GM12878 (cell line): ENCODE results near the gene HECTD4. TPM values are rescaled to one million over a fixed set of nuclear protein-coding genes. Genes with fewer than 3 reads are reported as not detected.
A peak's percentile ranks its signal among the peaks of the same experiment; 100 is the strongest.

ENCODE experiments used
- ATAC-seq: fragments of 200-7000 bp; cut with Tn5 transposase; 3 replicates; pipeline ENCODE4 v1.9.1; 2020; ENCODE audit warnings: mild to moderate bottlenecking, moderate library complexity
- BruUV-seq: library from RNA; stranded (reverse); fragments of 400-500 nt; replicated peaks from 2 replicates; lab custom pipeline; 2021; lab: Mats Ljungman, UMichigan
- CTCF ChIA-PET: fragments of 300-600 bp; sonication (Branson Sonifier 250); formaldehyde crosslinking; extraction: SDS; loops from one replicate; lab custom pipeline; 2021; ENCODE audit warnings: inconsistent platforms; lab: Yijun Ruan, JAX
- POLR2A ChIA-PET: fragments of 350-600 bp; formaldehyde crosslinking; extraction: SDS; loops from one replicate; lab custom pipeline; 2021; ENCODE audit warnings: inconsistent platforms; lab: Charles Lee
- RAD21 ChIA-PET: fragments of 300-600 bp; sonication (Branson Sonifier 250); formaldehyde crosslinking; loops from one replicate; lab custom pipeline; 2023; ENCODE audit warnings: antibody characterized with exemption; ENCODE audit not compliant: unreplicated experiment; lab: Charles Lee
- SMC1A ChIA-PET: fragments of 300-600 bp; sonication (Branson Sonifier 250); formaldehyde crosslinking; loops from one replicate; lab custom pipeline; 2023; ENCODE audit not compliant: unreplicated experiment, uncharacterized antibody; lab: Charles Lee
- DNase-seq: peaks from one replicate; pipeline ENCODE4 v3.0.0-alpha.2; 2011; ENCODE audit warnings: low read depth, low spot score
- FAIRE-seq: peaks from 3 replicates; lab custom pipeline; 2011; peaks lifted over from hg19 to GRCh38; lab: Jason Lieb, UNC
- H2AFZ ChIP-seq: 2 replicates; pipeline ENCODE4 v1.6.0; 2011; ENCODE audit warnings: low read depth, low read length, control low read depth; ENCODE audit not compliant: control insufficient read depth
- H3K27ac ChIP-seq: 2 replicates; pipeline ENCODE4 v1.5.1; 2011; ENCODE audit warnings: control low read depth; ENCODE audit not compliant: control insufficient read depth, insufficient read depth
- H3K27me3 ChIP-seq, 2 experiments: replicated peaks in 1 of 2; 2 replicates each; pipeline versions ENCODE4 v1.6.0 to v1.6.1; 2011; ENCODE audit warnings: low read length in 1 of 2; ENCODE audit not compliant: control insufficient read depth in 2 of 2, insufficient read depth in 2 of 2
- H3K36me3 ChIP-seq, 2 experiments: 2 replicates each; pipeline ENCODE4 v1.5.1; 2011; ENCODE audit warnings: low read length in 1 of 2; ENCODE audit not compliant: control insufficient read depth in 2 of 2, insufficient read depth in 2 of 2
- H3K4me1 ChIP-seq: 2 replicates; pipeline ENCODE4 v1.6.1; 2011; ENCODE audit warnings: mild to moderate bottlenecking, low read length, moderate library complexity, mixed read lengths; ENCODE audit not compliant: control insufficient read depth, insufficient read depth
- H3K4me2 ChIP-seq: 2 replicates; pipeline ENCODE4 v1.6.0; 2011; ENCODE audit warnings: control low read depth; ENCODE audit not compliant: control insufficient read depth, insufficient read depth
- H3K4me3 ChIP-seq: fragments of 200-600 bp; sonication (generic); 2 replicates; pipeline ENCODE4 v1.5.1; 2016
- H3K79me2 ChIP-seq: 2 replicates; pipeline ENCODE4 v1.6.0; 2011; ENCODE audit warnings: low read length; ENCODE audit not compliant: control insufficient read depth, insufficient read depth
- H3K9ac ChIP-seq: 2 replicates; pipeline ENCODE4 v1.8.0; 2011; ENCODE audit warnings: low read length, control low read depth, mixed read lengths; ENCODE audit not compliant: control insufficient read depth, insufficient read depth
- H3K9me3 ChIP-seq: replicated peaks from 3 replicates; pipeline ENCODE4 v1.5.1; 2011; ENCODE audit warnings: mild to moderate bottlenecking, low read length; ENCODE audit not compliant: control insufficient read depth, insufficient read depth
- H4K20me1 ChIP-seq: 2 replicates; pipeline ENCODE4 v1.6.0; 2011; ENCODE audit not compliant: control insufficient read depth, insufficient read depth
- ASH2L ChIP-seq: fragments of 300-600, 200-600 bp; sonication (generic); IDR thresholded peaks from 2 replicates; pipeline ENCODE4 v1.6.1; 2017; ENCODE audit warnings: low read depth, mild to moderate bottlenecking, borderline replicate concordance
- NFYA ChIP-seq: IDR thresholded peaks from 2 replicates; pipeline ENCODE4 v1.6.1; 2011; ENCODE audit warnings: low read depth, mild to moderate bottlenecking, low read length, improper control_type of control experiment, borderline replicate concordance
- WGBS: methylation state at CpG from one replicate; pipeline ENCODE4 v1.1.6; 2016; ENCODE audit warnings: low lambda C conversion rate; ENCODE audit not compliant: insufficient replicate concordance, insufficient coverage; ENCODE audit errors: missing lambda C conversion rate; 5-methylcytosine and 5-hydroxymethylcytosine counted together
- in situ Hi-C: fragments of 300-500 bp; cut with MboI; formaldehyde crosslinking; loops from 9 replicates; pipeline ENCODE4 v1.14.3; 2018; ENCODE audit warnings: mixed read lengths
- intact Hi-C: fragments of 100-400 bp; cut with micrococcal nuclease; formaldehyde crosslinking; loops from one replicate; pipeline ENCODE4 v1.14.2; 2022; ENCODE audit not compliant: unreplicated experiment
- polyA plus RNA-seq, 11 experiments: library from polyadenylated mRNA; depleted of rRNA in 4 of 11; unstranded in 6 of 11; stranded (reverse) in 5 of 11; fragments of >200 nt; fragmentation: Nextera tagmentation in 4 of 11; fragmentation: Illumina TruSeq in 1 of 11; extraction: Ambion mirVana in 4 of 11; extraction: Trizol in 1 of 11; gene quantifications; 1 replicate in 1 of 11; 2 replicates in 10 of 11; pipeline versions ENCODE4 v1.2.1 to v1.2.3, GENCODE V29; 2011 to 2016; ENCODE audit warnings: inconsistent platforms in 2 of 11, missing spikeins in 2 of 11, low read depth in 1 of 11
- total RNA-seq, 4 experiments: library from RNA; depleted of rRNA in 3 of 4; stranded (reverse); fragments of >200 nt in 3 of 4; fragmentation: Illumina TruSeq in 1 of 4; extraction: Trizol in 1 of 4; gene quantifications; 2 replicates each; pipeline versions ENCODE4 v1.2.1 to v1.2.3, GENCODE V29; 2013 to 2021
- TF ChIP-seq, protein P1 (sequence below): IDR thresholded peaks from 2 replicates; pipeline ENCODE4 v1.6.1; 2011; ENCODE audit warnings: borderline replicate concordance, low read depth, mild to moderate bottlenecking, moderate library complexity, low read length; ENCODE audit not compliant: insufficient read depth, poor library complexity, severe bottlenecking
- TF ChIP-seq, protein P2 (sequence below): fragments of 450-650 bp; IDR thresholded peaks from 2 replicates; pipeline ENCODE4 v1.6.1; 2016; ENCODE audit warnings: mild to moderate bottlenecking, moderate library complexity, borderline replicate concordance
- TF ChIP-seq, protein P3 (sequence below): fragments of 450-650 bp; IDR thresholded peaks from 2 replicates; pipeline ENCODE4 v1.6.1; 2016; ENCODE audit warnings: mild to moderate bottlenecking

Gene HECTD4
- total and polyA plus RNA-seq, 10 of the 15 experiments (the other 5 are each of a cell fraction or from before 2014, with no cell fraction given) = 5.8 to 43.9 (median 17.9) TPM

DNA sequence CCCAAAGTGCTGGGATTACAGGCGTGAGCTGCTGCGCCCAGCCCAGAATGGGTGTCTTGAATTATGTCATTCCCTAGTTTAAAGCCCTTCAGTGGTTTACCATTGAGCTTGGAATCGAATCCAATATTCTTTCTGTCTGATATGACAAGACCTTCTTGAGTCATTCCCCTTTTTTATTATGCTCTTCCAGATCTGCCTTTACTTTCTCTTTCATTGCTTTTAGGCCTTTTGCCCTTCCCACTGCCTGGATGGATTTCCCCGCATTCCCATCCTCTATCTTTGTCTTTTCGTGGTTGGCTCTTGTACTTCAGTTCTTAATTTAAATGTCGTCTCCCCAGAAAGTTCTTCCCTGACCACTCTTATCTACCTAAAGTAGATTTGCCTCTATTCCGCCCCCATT lies 255.3 kb downstream of the HECTD4 start:
- ChIA-PET POLR2A (interaction anchor here (0.6 to 11.5 kb wide), 7 partner anchors 11 to 113 kb away, joined by 3 to 161 read pairs (median 7); partner anchors contain the start of gene NAA25), SMC1A (interaction anchor here (0.6 to 6.6 kb wide), 7 partner anchors 13 to 1147 kb away, joined by 3 to 72 read pairs (median 3); partner anchors contain the start of gene NAA25), RAD21 (interaction anchor here (0.5 to 2.8 kb wide), 7 partner anchors 13 to 866 kb away, joined by 3 to 23 read pairs (median 4); partner anchors contain the start of genes ERP29 and TMEM116)
- Histone ChIP-seq H3K4me1 (peaks cover 21% of the 10 kb centered on the region), H3K4me3 (peak overlapping the region; percentile 98), H3K27me3 (no peaks in the 10 kb centered on the region), H4K20me1 (no peaks in the 10 kb centered on the region), H3K27ac (peak overlapping the region; percentile 72), H3K79me2 (peaks cover 60% of the 10 kb centered on the region), H2AFZ (no peak overlapping the region), H3K36me3 (no peaks in the 10 kb centered on the region), H3K4me2 (peak overlapping the region; percentile 99)
- DNase-seq (no peak), FAIRE-seq (no peak)
- BruUV-seq = no TSS peak
- WGBS = 22% methylated on average over 7 of the region's 7 CpGs
- TF ChIP-seq, protein P1, sequence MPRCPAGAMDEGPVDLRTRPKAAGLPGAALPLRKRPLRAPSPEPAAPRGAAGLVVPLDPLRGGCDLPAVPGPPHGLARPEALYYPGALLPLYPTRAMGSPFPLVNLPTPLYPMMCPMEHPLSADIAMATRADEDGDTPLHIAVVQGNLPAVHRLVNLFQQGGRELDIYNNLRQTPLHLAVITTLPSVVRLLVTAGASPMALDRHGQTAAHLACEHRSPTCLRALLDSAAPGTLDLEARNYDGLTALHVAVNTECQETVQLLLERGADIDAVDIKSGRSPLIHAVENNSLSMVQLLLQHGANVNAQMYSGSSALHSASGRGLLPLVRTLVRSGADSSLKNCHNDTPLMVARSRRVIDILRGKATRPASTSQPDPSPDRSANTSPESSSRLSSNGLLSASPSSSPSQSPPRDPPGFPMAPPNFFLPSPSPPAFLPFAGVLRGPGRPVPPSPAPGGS = no peak
- TF ChIP-seq, protein P2, sequence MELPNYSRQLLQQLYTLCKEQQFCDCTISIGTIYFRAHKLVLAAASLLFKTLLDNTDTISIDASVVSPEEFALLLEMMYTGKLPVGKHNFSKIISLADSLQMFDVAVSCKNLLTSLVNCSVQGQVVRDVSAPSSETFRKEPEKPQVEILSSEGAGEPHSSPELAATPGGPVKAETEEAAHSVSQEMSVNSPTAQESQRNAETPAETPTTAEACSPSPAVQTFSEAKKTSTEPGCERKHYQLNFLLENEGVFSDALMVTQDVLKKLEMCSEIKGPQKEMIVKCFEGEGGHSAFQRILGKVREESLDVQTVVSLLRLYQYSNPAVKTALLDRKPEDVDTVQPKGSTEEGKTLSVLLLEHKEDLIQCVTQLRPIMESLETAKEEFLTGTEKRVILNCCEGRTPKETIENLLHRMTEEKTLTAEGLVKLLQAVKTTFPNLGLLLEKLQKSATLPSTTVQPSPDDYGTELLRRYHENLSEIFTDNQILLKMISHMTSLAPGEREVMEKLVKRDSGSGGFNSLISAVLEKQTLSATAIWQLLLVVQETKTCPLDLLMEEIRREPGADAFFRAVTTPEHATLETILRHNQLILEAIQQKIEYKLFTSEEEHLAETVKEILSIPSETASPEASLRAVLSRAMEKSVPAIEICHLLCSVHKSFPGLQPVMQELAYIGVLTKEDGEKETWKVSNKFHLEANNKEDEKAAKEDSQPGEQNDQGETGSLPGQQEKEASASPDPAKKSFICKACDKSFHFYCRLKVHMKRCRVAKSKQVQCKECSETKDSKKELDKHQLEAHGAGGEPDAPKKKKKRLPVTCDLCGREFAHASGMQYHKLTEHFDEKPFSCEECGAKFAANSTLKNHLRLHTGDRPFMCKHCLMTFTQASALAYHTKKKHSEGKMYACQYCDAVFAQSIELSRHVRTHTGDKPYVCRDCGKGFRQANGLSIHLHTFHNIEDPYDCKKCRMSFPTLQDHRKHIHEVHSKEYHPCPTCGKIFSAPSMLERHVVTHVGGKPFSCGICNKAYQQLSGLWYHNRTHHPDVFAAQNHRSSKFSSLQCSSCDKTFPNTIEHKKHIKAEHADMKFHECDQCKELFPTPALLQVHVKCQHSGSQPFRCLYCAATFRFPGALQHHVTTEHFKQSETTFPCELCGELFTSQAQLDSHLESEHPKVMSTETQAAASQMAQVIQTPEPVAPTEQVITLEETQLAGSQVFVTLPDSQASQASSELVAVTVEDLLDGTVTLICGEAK = no peak
- TF ChIP-seq, protein P3, sequence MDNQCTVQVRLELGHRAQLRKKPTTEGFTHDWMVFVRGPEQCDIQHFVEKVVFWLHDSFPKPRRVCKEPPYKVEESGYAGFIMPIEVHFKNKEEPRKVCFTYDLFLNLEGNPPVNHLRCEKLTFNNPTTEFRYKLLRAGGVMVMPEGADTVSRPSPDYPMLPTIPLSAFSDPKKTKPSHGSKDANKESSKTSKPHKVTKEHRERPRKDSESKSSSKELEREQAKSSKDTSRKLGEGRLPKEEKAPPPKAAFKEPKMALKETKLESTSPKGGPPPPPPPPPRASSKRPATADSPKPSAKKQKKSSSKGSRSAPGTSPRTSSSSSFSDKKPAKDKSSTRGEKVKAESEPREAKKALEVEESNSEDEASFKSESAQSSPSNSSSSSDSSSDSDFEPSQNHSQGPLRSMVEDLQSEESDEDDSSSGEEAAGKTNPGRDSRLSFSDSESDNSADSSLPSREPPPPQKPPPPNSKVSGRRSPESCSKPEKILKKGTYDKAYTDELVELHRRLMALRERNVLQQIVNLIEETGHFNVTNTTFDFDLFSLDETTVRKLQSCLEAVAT = peak; percentile 64; the same call in 1 of the 2 replicates
- TF ChIP-seq ASH2L (no peak), NFYA (no peak)
- TF ChIP-seq, all 136 proteins: peak for 1
- intact Hi-C loops (loop anchor here (5.0 kb wide), 1 partner anchor 115 kb away; the partner anchor contains the start of genes ERP29 and TMEM116), in situ Hi-C loops (no loop called here)
- H3K9ac ChIP-seq = peak overlapping the region; percentile 1; the same call in 1 of the 2 replicates
- CTCF ChIA-PET = interaction anchor here (0.8 kb wide), 1 partner anchor 15 kb away, joined by 3 read pairs; no protein-coding TSS in a partner anchor
- no peaks in the 10 kb centered on the region for H3K9me3 ChIP-seq
- ATAC-seq = no peak
